Fibroblast of lung (primary cell): ENCODE results near the gene SHC4. TPM values are rescaled to one million over a fixed set of nuclear protein-coding genes. Genes with fewer than 3 reads are reported as not detected.
"Not testable (repeated sequence)": the region's sequence is repeated elsewhere in the genome, so short reads cannot be mapped to it uniquely, and the experiment has no call there.

Experiments used
- DNase-seq, 2 donors: peaks; one replicate each; pipeline versions ENCODE4 v3.0.0 to v3.0.0-alpha.2; 2010; ENCODE audit warnings: low read depth in 2 of 2
- H2AFZ ChIP-seq: 2 replicates; pipeline ENCODE4 v1.5.1; 2012; ENCODE audit warnings: low read length, control low read depth, inconsistent platforms
- H3K27ac ChIP-seq: 2 replicates; pipeline ENCODE4 v1.5.1; 2011; ENCODE audit warnings: low read length, control low read depth; ENCODE audit not compliant: insufficient read depth
- H3K27me3 ChIP-seq: 2 replicates; pipeline ENCODE4 v1.5.1; 2011; ENCODE audit warnings: mild to moderate bottlenecking, low read length; ENCODE audit not compliant: control insufficient read depth, insufficient read depth
- H3K36me3 ChIP-seq: 2 replicates; pipeline ENCODE4 v1.5.1; 2011; ENCODE audit warnings: low read length; ENCODE audit not compliant: control insufficient read depth, insufficient read depth
- H3K4me1 ChIP-seq: 2 replicates; pipeline ENCODE4 v1.5.1; 2011; ENCODE audit warnings: low read length; ENCODE audit not compliant: control insufficient read depth, insufficient read depth; ENCODE audit errors: extremely low read depth
- H3K4me2 ChIP-seq: 2 replicates; pipeline ENCODE4 v1.5.1; 2011; ENCODE audit warnings: low read length, control low read depth; ENCODE audit not compliant: insufficient read depth; ENCODE audit errors: extremely low read depth
- H3K4me3 ChIP-seq, 4 experiments: fragments of 200-600 bp in 1 of 4; sonication (generic) in 1 of 4; replicated peaks in 1 of 4; 2 replicates each; pipeline ENCODE4 v1.5.1; 2011 to 2016; ENCODE audit warnings: low read length in 4 of 4, low read depth in 3 of 4, mild to moderate bottlenecking in 3 of 4, control low read depth in 2 of 4, inconsistent platforms in 1 of 4, mixed read lengths in 1 of 4; ENCODE audit not compliant: insufficient read depth in 1 of 4; ENCODE audit errors: control extremely low read depth in 1 of 4
- H3K79me2 ChIP-seq: 2 replicates; pipeline ENCODE4 v1.5.1; 2012; ENCODE audit warnings: mild to moderate bottlenecking, low read length, inconsistent platforms; ENCODE audit not compliant: control insufficient read depth, insufficient read depth
- H3K9ac ChIP-seq: 2 replicates; pipeline ENCODE4 v1.5.1; 2011; ENCODE audit warnings: mild to moderate bottlenecking, low read length, control low read depth; ENCODE audit not compliant: insufficient read depth
- H3K9me3 ChIP-seq: 2 replicates; pipeline ENCODE4 v1.5.1; 2012; ENCODE audit warnings: low read depth, low read length; ENCODE audit not compliant: control insufficient read depth, insufficient read depth
- H4K20me1 ChIP-seq: 2 replicates; pipeline ENCODE4 v1.5.1; 2011; ENCODE audit warnings: low read length; ENCODE audit not compliant: control insufficient read depth, insufficient read depth; ENCODE audit errors: extremely low read depth
- CTCF ChIP-seq, 2 donors: IDR thresholded peaks in 1 of 2; conservative IDR thresholded peaks in 1 of 2; 1 replicate in 1 of 2; 2 replicates in 1 of 2; pipeline ENCODE4 v1.5.1; 2011 to 2012; ENCODE audit warnings: low read length in 2 of 2, control low read depth in 1 of 2, inconsistent platforms in 1 of 2, low read depth in 1 of 2, mild to moderate bottlenecking in 1 of 2
- EZH2 ChIP-seq: IDR thresholded peaks from 2 replicates; pipeline ENCODE4 v1.5.1; 2012; ENCODE audit warnings: low read length, control low read depth, mild to moderate bottlenecking; ENCODE audit errors: missing control alignments
- polyA plus RNA-seq, 2 donors: library from polyadenylated mRNA; depleted of rRNA in 1 of 2; stranded (reverse) in 1 of 2; unstranded in 1 of 2; fragments of >200 nt; gene quantifications; 2 replicates each; pipeline ENCODE4 v1.2.1, GENCODE V29; 2011 to 2012; ENCODE audit warnings: missing spikeins in 1 of 2
- total RNA-seq: library from RNA; depleted of rRNA; stranded (reverse); fragments of >200 nt; gene quantifications from 2 replicates; pipeline ENCODE4 v1.2.1, GENCODE V29; 2014

SHC4 gene
- total and polyA plus RNA-seq, 2 donors (not counting 1 experiment from before 2014, with no cell fraction given) = 0.75 to 1.5 TPM

- Histone ChIP-seq H2AFZ (no peak overlapping the region), H3K79me2 (no peaks in the 10 kb centered on the region), H3K9me3 (no peaks in the 10 kb centered on the region), H3K27me3 (no peaks in the 10 kb centered on the region), H3K36me3 (no peaks in the 10 kb centered on the region), H3K9ac (no peak overlapping the region), H3K4me2 (no peak overlapping the region), H3K4me3 (no peak overlapping the region), H3K27ac (no peak overlapping the region), H3K4me1 (peaks cover 7% of the 10 kb centered on the region), H4K20me1 (no peaks in the 10 kb centered on the region)
- TF ChIP-seq EZH2 (no peak), CTCF (conservative IDR thresholded peaks at IDR 0.05 in 1 of 2, IDR thresholded peaks at IDR 0.05 in 1 of 2; ENCODE audit: low read depth in 1 of 2, low read length in 2 of 2) (no peak)
- peak; percentile 45 to 48 for DNase-seq
Measured at GRCh38 chr15:48856942-48857341, 106.8 kb downstream of the SHC4 start.

DNA sequence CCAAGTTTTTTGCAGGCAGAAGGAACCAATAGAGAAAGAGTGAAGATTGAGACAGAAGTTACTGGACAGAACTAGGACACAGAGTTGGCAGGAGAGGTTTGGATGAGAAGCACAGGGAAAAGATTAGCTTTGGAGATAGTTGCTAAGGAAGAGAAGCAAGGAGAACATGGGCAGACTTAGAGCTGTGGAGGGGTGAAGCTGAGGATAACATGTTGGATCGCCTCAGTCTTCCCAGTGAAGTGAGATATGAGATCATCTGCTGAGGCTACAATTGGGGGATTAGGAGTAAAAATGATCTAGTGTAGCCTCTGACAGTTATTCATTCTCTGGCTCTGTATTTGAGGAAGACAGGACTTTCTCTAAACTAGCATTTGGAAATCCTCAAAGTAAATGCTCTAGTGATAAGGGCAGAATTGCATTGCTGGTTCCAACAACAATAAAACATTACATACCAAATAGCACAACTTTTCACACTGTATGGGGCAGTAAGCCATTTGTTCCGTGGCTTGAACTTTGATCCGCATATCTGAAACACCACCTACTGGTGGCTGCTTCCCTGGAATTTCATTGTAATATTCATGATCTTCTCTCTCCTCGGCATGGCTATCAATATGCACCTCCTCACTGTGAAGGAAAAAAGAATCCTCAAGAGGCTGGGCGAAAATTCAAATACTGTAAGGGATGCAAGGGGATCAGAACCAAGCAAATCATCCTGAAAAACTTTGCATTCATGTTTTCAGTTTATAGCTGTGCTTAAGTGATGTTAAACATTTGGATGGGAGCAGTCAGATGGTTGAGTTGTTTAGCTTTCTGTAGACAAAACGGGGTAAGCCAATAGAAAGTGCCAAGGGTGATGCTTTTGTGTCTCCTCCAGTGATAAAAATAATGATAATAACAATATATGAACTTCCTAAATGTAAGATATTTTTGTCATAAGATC is 107.9 kb downstream of the SHC4 start:
- TF ChIP-seq CTCF (conservative IDR thresholded peaks at IDR 0.05 in 1 of 2, IDR thresholded peaks at IDR 0.05 in 1 of 2; ENCODE audit: low read depth in 1 of 2, low read length in 2 of 2) = peak; percentile 47 to 55
- no peak for TF ChIP-seq EZH2
- H2AFZ ChIP-seq = peak overlapping the region; percentile 27
- no peak overlapping the region for H3K4me3 ChIP-seq

DNA sequence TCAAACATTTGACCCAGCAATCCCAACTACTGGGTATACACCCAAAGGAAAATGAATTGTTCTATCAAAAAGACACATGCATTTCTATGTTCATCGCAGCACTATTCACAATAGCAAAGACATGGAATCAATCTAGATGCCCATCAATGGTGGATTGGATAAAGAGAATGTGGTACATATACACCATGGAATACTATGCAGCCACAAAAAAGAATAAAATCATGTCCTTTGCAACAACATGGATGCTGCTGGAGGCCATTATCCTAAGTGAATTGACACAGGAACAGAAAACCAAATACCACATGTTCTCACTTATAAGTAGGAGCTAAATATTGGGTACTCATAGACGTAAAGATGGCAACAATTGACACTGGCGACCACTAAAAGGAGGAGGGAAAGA is 109.3 kb downstream of the SHC4 start:
- not testable (repeated sequence) for H4K20me1 ChIP-seq, H3K4me2 ChIP-seq, H3K4me1 ChIP-seq, H2AFZ ChIP-seq, H3K4me3 ChIP-seq, H3K27ac ChIP-seq, H3K36me3 ChIP-seq, H3K9me3 ChIP-seq, H3K27me3 ChIP-seq, H3K9ac ChIP-seq, H3K79me2 ChIP-seq, DNase-seq

More for the DNA sequence above, 107.9 kb downstream of the SHC4 start:
- H4K20me1 ChIP-seq = no peaks in the 10 kb centered on the region
- H3K27me3 ChIP-seq = no peaks in the 10 kb centered on the region
- peaks cover 7% of the 10 kb centered on the region for H3K4me1 ChIP-seq
- H3K79me2 ChIP-seq = no peaks in the 10 kb centered on the region
- H3K9ac ChIP-seq = no peak overlapping the region
- H3K27ac ChIP-seq = no peak overlapping the region
- no peaks in the 10 kb centered on the region for H3K36me3 ChIP-seq
- peak; percentile 64 to 82 for DNase-seq
- no peaks in the 10 kb centered on the region for H3K9me3 ChIP-seq
- peak overlapping the region; percentile 66 for H3K4me2 ChIP-seq
